HCT116 (cell line): ENCODE data around the gene PLAU. TPM values are rescaled to one million over a fixed set of nuclear protein-coding genes. Genes with fewer than 3 reads are reported as not detected.

Experiments
- ATAC-seq: fragments of 200-7000 bp; cut with Tn5 transposase; 2 replicates; pipeline ENCODE4 v1.9.1; 2020; ENCODE audit warnings: mild to moderate bottlenecking, moderate library complexity
- BruUV-seq: library from RNA; stranded (reverse); fragments of 400-500 nt; replicated peaks from 2 replicates; lab custom pipeline; 2021; lab: Mats Ljungman, UMichigan
- CTCF ChIA-PET: fragments of 300-600 bp; sonication (Branson Sonifier 250); formaldehyde crosslinking; loops from one replicate; lab custom pipeline; 2021; ENCODE audit warnings: antibody characterized with exemption; lab: Charles Lee
- POLR2A ChIA-PET: fragments of 300-600, 350-600 bp; sonication (Branson Sonifier 250); formaldehyde crosslinking; loops from one replicate; lab custom pipeline; 2021; ENCODE audit warnings: antibody characterized with exemption; lab: Charles Lee
- RAD21 ChIA-PET, 2 experiments: fragments of 300-600 bp; sonication (Branson Sonifier 250); formaldehyde crosslinking; loops; one replicate each; lab custom pipeline; 2023; ENCODE audit warnings: low total read pairs in 2 of 2; ENCODE audit not compliant: uncharacterized antibody in 2 of 2, unreplicated experiment in 2 of 2, low non-redundant PET in 1 of 2; lab: Charles Lee
- DNase-seq: peaks from one replicate; pipeline ENCODE4 v3.0.0-alpha.2; 2010; ENCODE audit warnings: low read depth, low spot score
- H2AFZ ChIP-seq: fragments of 200-600 bp; shearing (Covaris generic), sonication (generic); 2 replicates; pipeline ENCODE4 v1.6.1; 2017; ENCODE audit warnings: low read depth, mixed run types, mixed read lengths, antibody characterized with exemption, low read length; ENCODE audit not compliant: poor library complexity, severe bottlenecking
- H3K27ac ChIP-seq: 2 replicates; pipeline ENCODE4 v1.5.1; 2012; ENCODE audit warnings: low read depth, low read length
- H3K27me3 ChIP-seq: fragments of 200-600 bp; sonication (generic); 2 replicates; pipeline ENCODE4 v1.6.1; 2016; ENCODE audit warnings: mixed run types, low read length, mixed read lengths; ENCODE audit not compliant: insufficient read depth
- H3K36me3 ChIP-seq, 2 experiments: fragments of 200-500 bp in 1 of 2; fragments of 200-600 bp in 1 of 2; sonication (Bioruptor generic) in 1 of 2; sonication (generic) in 1 of 2; 2 replicates each; pipeline versions ENCODE4 v1.5.1 to v1.6.1; 2014 to 2016; ENCODE audit warnings: low read length in 2 of 2, inconsistent platforms in 1 of 2, mixed read lengths in 1 of 2, mixed run types in 1 of 2; ENCODE audit not compliant: insufficient read depth in 2 of 2, control insufficient read depth in 1 of 2
- H3K4me1 ChIP-seq, 2 experiments: fragments of 200-600 bp in 1 of 2; sonication (generic) in 1 of 2; 2 replicates each; pipeline versions ENCODE4 v1.5.1 to v1.6.1; 2012 to 2017; ENCODE audit warnings: low read length in 2 of 2, inconsistent platforms in 1 of 2, mild to moderate bottlenecking in 1 of 2, mixed read lengths in 1 of 2, mixed run types in 1 of 2, moderate library complexity in 1 of 2; ENCODE audit not compliant: insufficient read depth in 2 of 2, control insufficient read depth in 1 of 2
- H3K4me2 ChIP-seq: fragments of 200-600 bp; sonication (generic); 2 replicates; pipeline ENCODE4 v1.6.1; 2017; ENCODE audit warnings: mixed run types, low read length, mixed read lengths
- H3K4me3 ChIP-seq, 2 experiments: fragments of 200-600 bp in 1 of 2; sonication (generic) in 1 of 2; replicated peaks in 1 of 2; 2 replicates each; pipeline ENCODE4 v1.5.1; 2011 to 2016; ENCODE audit warnings: low read length in 2 of 2, control low read depth in 1 of 2, low read depth in 1 of 2, mild to moderate bottlenecking in 1 of 2, mixed read lengths in 1 of 2, mixed run types in 1 of 2
- H3K79me2 ChIP-seq: fragments of 200-600 bp; sonication (generic); 2 replicates; pipeline ENCODE4 v1.6.1; 2017; ENCODE audit warnings: mild to moderate bottlenecking, mixed run types, low read length, moderate library complexity, mixed read lengths; ENCODE audit not compliant: insufficient read depth
- H3K9ac ChIP-seq: fragments of 200-600 bp; sonication (generic); 2 replicates; pipeline ENCODE4 v1.6.1; 2016; ENCODE audit warnings: low read length, mixed read lengths
- H3K9me2 ChIP-seq: fragments of 200-600 bp; sonication (generic), shearing (Covaris generic); 2 replicates; pipeline ENCODE4 v1.6.1; 2017; ENCODE audit warnings: mixed run types, mild to moderate bottlenecking, moderate library complexity; ENCODE audit not compliant: insufficient read depth
- H3K9me3 ChIP-seq, 2 experiments: fragments of 200-500 bp in 1 of 2; fragments of 200-600 bp in 1 of 2; sonication (Bioruptor generic) in 1 of 2; sonication (generic) in 1 of 2; 2 replicates each; pipeline ENCODE4 v1.6.1; 2014 to 2017; ENCODE audit warnings: low read length in 2 of 2, mixed read lengths in 2 of 2, inconsistent platforms in 1 of 2, low read depth in 1 of 2, mild to moderate bottlenecking in 1 of 2, mixed run types in 1 of 2, moderate library complexity in 1 of 2; ENCODE audit not compliant: control insufficient read depth in 1 of 2, insufficient read depth in 1 of 2
- H4K20me1 ChIP-seq: fragments of 200-600 bp; sonication (generic), shearing (Covaris generic); 2 replicates; pipeline ENCODE4 v1.6.1; 2017; ENCODE audit warnings: mixed run types, mild to moderate bottlenecking, moderate library complexity; ENCODE audit not compliant: insufficient read depth
- EGR1 ChIP-seq: IDR thresholded peaks from 2 replicates; pipeline ENCODE4 v1.6.1; 2012; ENCODE audit warnings: low read depth
- ELF1 ChIP-seq: IDR thresholded peaks from 2 replicates; pipeline ENCODE4 v1.6.1; 2012; ENCODE audit warnings: low read depth, borderline replicate concordance
- EZH2 ChIP-seq: fragments of 200-600 bp; sonication (generic); IDR thresholded peaks from 2 replicates; pipeline ENCODE4 v1.6.1; 2017; ENCODE audit warnings: antibody characterized with exemption, mixed run types
- EZH2phosphoT487 ChIP-seq: fragments of 200-600 bp; IDR thresholded peaks from 2 replicates; pipeline ENCODE4 v1.6.1; 2018; ENCODE audit warnings: antibody characterized with exemption, borderline replicate concordance
- FOSL1 ChIP-seq: IDR thresholded peaks from 2 replicates; pipeline ENCODE4 v1.6.1; 2012; ENCODE audit warnings: low read depth
- JUND ChIP-seq: IDR thresholded peaks from 2 replicates; pipeline ENCODE4 v1.6.1; 2012
- POLR2A ChIP-seq: IDR thresholded peaks from 2 replicates; pipeline ENCODE4 v1.7.0; 2011; ENCODE audit warnings: borderline replicate concordance; ENCODE audit not compliant: insufficient read depth, insufficient read length; ENCODE audit errors: extremely low read depth
- RAD21 ChIP-seq: IDR thresholded peaks from 2 replicates; pipeline ENCODE4 v1.6.1; 2012; ENCODE audit warnings: low read depth, mild to moderate bottlenecking
- SIN3A ChIP-seq: IDR thresholded peaks from 2 replicates; pipeline ENCODE4 v1.6.1; 2012; ENCODE audit warnings: low read depth
- SRF ChIP-seq: IDR thresholded peaks from 2 replicates; pipeline ENCODE4 v1.6.1; 2012; ENCODE audit warnings: low read depth
- YY1 ChIP-seq: IDR thresholded peaks from 2 replicates; pipeline ENCODE4 v1.6.1; 2011; ENCODE audit warnings: low read length, low read depth, moderate library complexity, mild to moderate bottlenecking; ENCODE audit not compliant: insufficient replicate concordance; ENCODE audit errors: extremely low read depth
- ZFX ChIP-seq: fragments of 450-650 bp; IDR thresholded peaks from 2 replicates; pipeline ENCODE4 v1.6.1; 2017
- intact Hi-C: fragments of 100-400 bp; cut with micrococcal nuclease; formaldehyde crosslinking; loops from 2 replicates; pipeline ENCODE4 v1.10.0; 2022
- total RNA-seq: library from RNA; stranded (reverse); gene quantifications from one replicate; pipeline ENCODE4 v1.2.1, GENCODE V29; 2021; ENCODE audit not compliant: unreplicated experiment
- TF ChIP-seq, protein P1 (sequence below): IDR thresholded peaks from 2 replicates; pipeline ENCODE4 v1.6.1; 2012; ENCODE audit warnings: low read depth
- TF ChIP-seq, protein P2 (sequence below): IDR thresholded peaks from 2 replicates; pipeline ENCODE4 v1.6.1; 2012
- TF ChIP-seq, protein P3 (sequence below): IDR thresholded peaks from 2 replicates; pipeline ENCODE4 v1.6.1; 2011; ENCODE audit warnings: mild to moderate bottlenecking, low read length, moderate library complexity; ENCODE audit not compliant: insufficient replicate concordance; ENCODE audit errors: extremely low read depth

Gene PLAU
- total RNA-seq, 1 experiment from 2014 or later: 60.3 TPM

DNA sequence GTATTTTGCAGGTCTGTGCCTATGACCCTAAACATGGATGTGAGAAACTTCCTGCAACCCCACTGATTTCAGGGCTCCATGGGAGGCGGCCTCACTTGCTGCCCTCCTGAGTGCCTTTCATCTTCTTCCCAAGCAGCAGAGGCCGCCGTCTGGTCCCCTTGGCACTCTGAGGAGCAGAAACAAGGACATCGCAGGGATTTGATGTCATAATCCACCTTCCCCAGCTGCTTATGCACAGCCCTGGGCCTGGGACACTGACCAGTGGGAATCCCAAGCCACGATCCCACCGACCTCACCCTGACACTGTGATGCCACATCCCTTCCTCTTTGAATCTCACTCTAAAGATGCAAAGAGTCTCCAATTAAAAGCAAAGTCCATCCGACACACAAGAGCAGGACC, 44.3 kb upstream of the PLAU start:
- Histone ChIP-seq H3K27ac (no peak overlapping the region), H3K27me3 (no peaks in the 10 kb centered on the region), H4K20me1 (no peaks in the 10 kb centered on the region), H3K9me3 (no peaks in the 10 kb centered on the region), H3K4me2 (no peak overlapping the region), H3K79me2 (peaks cover 41% of the 10 kb centered on the region; the same call in 1 of the 2 replicates), H3K36me3 (peaks cover 20 to 21% of the 10 kb centered on the region in 2 experiments; a peak in 3 of 4 replicates), H3K4me1 (no peaks in the 10 kb centered on the region; a peak in 1 of 4 replicates), H3K4me3 (no peak overlapping the region), H2AFZ (no peak overlapping the region), H3K9ac (no peak overlapping the region), H3K9me2 (no peaks in the 10 kb centered on the region)
- ChIA-PET POLR2A (no interaction called here), CTCF (no interaction called here), RAD21 (no interaction called here)
- ATAC-seq (no peak), DNase-seq (no peak)
- TF ChIP-seq YY1 (no peak), SIN3A (no peak), JUND (no peak), RAD21 (no peak), EGR1 (no peak), ELF1 (no peak), EZH2phosphoT487 (no peak), SRF (no peak), FOSL1 (no peak), ZFX (no peak), POLR2A (no peak), EZH2 (no peak)
- TF ChIP-seq, protein P1, sequence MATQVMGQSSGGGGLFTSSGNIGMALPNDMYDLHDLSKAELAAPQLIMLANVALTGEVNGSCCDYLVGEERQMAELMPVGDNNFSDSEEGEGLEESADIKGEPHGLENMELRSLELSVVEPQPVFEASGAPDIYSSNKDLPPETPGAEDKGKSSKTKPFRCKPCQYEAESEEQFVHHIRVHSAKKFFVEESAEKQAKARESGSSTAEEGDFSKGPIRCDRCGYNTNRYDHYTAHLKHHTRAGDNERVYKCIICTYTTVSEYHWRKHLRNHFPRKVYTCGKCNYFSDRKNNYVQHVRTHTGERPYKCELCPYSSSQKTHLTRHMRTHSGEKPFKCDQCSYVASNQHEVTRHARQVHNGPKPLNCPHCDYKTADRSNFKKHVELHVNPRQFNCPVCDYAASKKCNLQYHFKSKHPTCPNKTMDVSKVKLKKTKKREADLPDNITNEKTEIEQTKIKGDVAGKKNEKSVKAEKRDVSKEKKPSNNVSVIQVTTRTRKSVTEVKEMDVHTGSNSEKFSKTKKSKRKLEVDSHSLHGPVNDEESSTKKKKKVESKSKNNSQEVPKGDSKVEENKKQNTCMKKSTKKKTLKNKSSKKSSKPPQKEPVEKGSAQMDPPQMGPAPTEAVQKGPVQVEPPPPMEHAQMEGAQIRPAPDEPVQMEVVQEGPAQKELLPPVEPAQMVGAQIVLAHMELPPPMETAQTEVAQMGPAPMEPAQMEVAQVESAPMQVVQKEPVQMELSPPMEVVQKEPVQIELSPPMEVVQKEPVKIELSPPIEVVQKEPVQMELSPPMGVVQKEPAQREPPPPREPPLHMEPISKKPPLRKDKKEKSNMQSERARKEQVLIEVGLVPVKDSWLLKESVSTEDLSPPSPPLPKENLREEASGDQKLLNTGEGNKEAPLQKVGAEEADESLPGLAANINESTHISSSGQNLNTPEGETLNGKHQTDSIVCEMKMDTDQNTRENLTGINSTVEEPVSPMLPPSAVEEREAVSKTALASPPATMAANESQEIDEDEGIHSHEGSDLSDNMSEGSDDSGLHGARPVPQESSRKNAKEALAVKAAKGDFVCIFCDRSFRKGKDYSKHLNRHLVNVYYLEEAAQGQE: no peak
- TF ChIP-seq, protein P2, sequence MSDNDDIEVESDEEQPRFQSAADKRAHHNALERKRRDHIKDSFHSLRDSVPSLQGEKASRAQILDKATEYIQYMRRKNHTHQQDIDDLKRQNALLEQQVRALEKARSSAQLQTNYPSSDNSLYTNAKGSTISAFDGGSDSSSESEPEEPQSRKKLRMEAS: no peak
- TF ChIP-seq, protein P3, sequence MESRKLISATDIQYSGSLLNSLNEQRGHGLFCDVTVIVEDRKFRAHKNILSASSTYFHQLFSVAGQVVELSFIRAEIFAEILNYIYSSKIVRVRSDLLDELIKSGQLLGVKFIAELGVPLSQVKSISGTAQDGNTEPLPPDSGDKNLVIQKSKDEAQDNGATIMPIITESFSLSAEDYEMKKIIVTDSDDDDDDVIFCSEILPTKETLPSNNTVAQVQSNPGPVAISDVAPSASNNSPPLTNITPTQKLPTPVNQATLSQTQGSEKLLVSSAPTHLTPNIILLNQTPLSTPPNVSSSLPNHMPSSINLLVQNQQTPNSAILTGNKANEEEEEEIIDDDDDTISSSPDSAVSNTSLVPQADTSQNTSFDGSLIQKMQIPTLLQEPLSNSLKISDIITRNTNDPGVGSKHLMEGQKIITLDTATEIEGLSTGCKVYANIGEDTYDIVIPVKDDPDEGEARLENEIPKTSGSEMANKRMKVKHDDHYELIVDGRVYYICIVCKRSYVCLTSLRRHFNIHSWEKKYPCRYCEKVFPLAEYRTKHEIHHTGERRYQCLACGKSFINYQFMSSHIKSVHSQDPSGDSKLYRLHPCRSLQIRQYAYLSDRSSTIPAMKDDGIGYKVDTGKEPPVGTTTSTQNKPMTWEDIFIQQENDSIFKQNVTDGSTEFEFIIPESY: no peak
- BruUV-seq: no TSS peak
- intact Hi-C loops: no loop called here
